CD14-positive monocyte (primary cell): Measurements from ENCODE around the gene LRRC43. TPM values are rescaled to one million over a fixed set of nuclear protein-coding genes. Genes with fewer than 3 reads are reported as not detected.
A peak's percentile ranks its signal among the peaks of the same experiment; 100 is the strongest.

Experiments used
- DNase-seq, 3 donors: peaks; one replicate each; pipeline ENCODE4 v3.0.0-alpha.2; 2011 to 2022
- H2AFZ ChIP-seq: 2 replicates; pipeline ENCODE4 v1.6.0; 2012; ENCODE audit warnings: mild to moderate bottlenecking, low read depth, low read length, inconsistent platforms; ENCODE audit not compliant: insufficient read depth, poor library complexity, severe bottlenecking
- H3K27ac ChIP-seq, 2 donors: 1 replicate in 1 of 2; 2 replicates in 1 of 2; pipeline ENCODE4 v1.5.1; 2012 to 2013; ENCODE audit warnings: low read length in 2 of 2, control low read depth in 1 of 2, inconsistent platforms in 1 of 2, low read depth in 1 of 2, mild to moderate bottlenecking in 1 of 2
- H3K27me3 ChIP-seq, 2 donors: one replicate each; pipeline versions ENCODE4 v1.6.0 to v1.6.1; 2011 to 2013; ENCODE audit warnings: low read length in 2 of 2; ENCODE audit not compliant: control insufficient read depth in 2 of 2, insufficient read depth in 2 of 2
- H3K36me3 ChIP-seq, 2 donors: replicated peaks in 1 of 2; 1 replicate in 1 of 2; 2 replicates in 1 of 2; pipeline versions ENCODE4 v1.5.1 to v1.6.1; 2012 to 2013; ENCODE audit warnings: low read length in 2 of 2, control low read depth in 1 of 2, inconsistent platforms in 1 of 2, mild to moderate bottlenecking in 1 of 2; ENCODE audit not compliant: insufficient read depth in 2 of 2, control insufficient read depth in 1 of 2
- H3K4me1 ChIP-seq, 2 donors: 1 replicate in 1 of 2; 2 replicates in 1 of 2; pipeline versions ENCODE4 v1.5.1 to v1.6.1; 2012 to 2013; ENCODE audit warnings: low read length in 2 of 2, control low read depth in 1 of 2, inconsistent platforms in 1 of 2, mild to moderate bottlenecking in 1 of 2, moderate library complexity in 1 of 2; ENCODE audit not compliant: insufficient read depth in 2 of 2, control insufficient read depth in 1 of 2
- H3K4me2 ChIP-seq: replicated peaks from 2 replicates; pipeline ENCODE3; 2012; ENCODE audit warnings: low read length, moderate library complexity, mild to moderate bottlenecking; ENCODE audit not compliant: poor library complexity, severe bottlenecking; ENCODE audit errors: extremely low read depth
- H3K4me3 ChIP-seq, 3 experiments: fragments of 200-600 bp in 1 of 3; sonication (generic) in 1 of 3; replicated peaks in 1 of 3; 1 replicate in 2 of 3; 2 replicates in 1 of 3; pipeline ENCODE4 v1.5.1; 2011 to 2013; ENCODE audit warnings: low read length in 3 of 3, mild to moderate bottlenecking in 3 of 3, control low read depth in 2 of 3, low read depth in 2 of 3, inconsistent platforms in 1 of 3, moderate library complexity in 1 of 3
- H3K79me2 ChIP-seq: 2 replicates; pipeline ENCODE4 v1.6.0; 2012; ENCODE audit warnings: mild to moderate bottlenecking, control low read depth, inconsistent platforms, low read length, moderate library complexity; ENCODE audit not compliant: insufficient read depth
- H3K9ac ChIP-seq: 2 replicates; pipeline ENCODE4 v1.6.0; 2017; ENCODE audit warnings: low read length, mild to moderate bottlenecking; ENCODE audit not compliant: insufficient read depth, poor library complexity, severe bottlenecking
- H3K9me3 ChIP-seq, 2 donors: replicated peaks in 1 of 2; 1 replicate in 1 of 2; 2 replicates in 1 of 2; pipeline versions ENCODE4 v1.5.1 to v1.6.1; 2012 to 2013; ENCODE audit warnings: low read length in 2 of 2, control low read depth in 1 of 2; ENCODE audit not compliant: control insufficient read depth in 1 of 2, insufficient read depth in 1 of 2
- H4K20me1 ChIP-seq: 2 replicates; pipeline ENCODE4 v1.6.0; 2012; ENCODE audit warnings: mild to moderate bottlenecking, low read length, control low read depth, moderate library complexity; ENCODE audit not compliant: insufficient read depth
- H3K27ac Mint-ChIP-seq, 7 donors: one replicate each; pipeline ENCODE4 v1.8.0; 2020; ENCODE audit warnings: mild to moderate bottlenecking in 7 of 7, mixed read lengths in 7 of 7, moderate library complexity in 6 of 7, inconsistent platforms in 2 of 7
- H3K27me3 Mint-ChIP-seq, 3 donors: one replicate each; pipeline ENCODE4 v1.8.0; 2021 to 2022; ENCODE audit warnings: low read depth in 3 of 3, mild to moderate bottlenecking in 3 of 3, mixed read lengths in 3 of 3, moderate library complexity in 3 of 3, inconsistent platforms in 1 of 3
- H3K36me3 Mint-ChIP-seq, 2 donors: one replicate each; pipeline ENCODE4 v1.8.0; 2020; ENCODE audit warnings: mixed read lengths in 2 of 2, inconsistent platforms in 1 of 2, mild to moderate bottlenecking in 1 of 2
- H3K4me1 Mint-ChIP-seq: one replicate; pipeline ENCODE4 v1.8.0; 2020; ENCODE audit warnings: mild to moderate bottlenecking, mixed read lengths
- H3K4me3 Mint-ChIP-seq, 2 donors: one replicate each; pipeline ENCODE4 v1.8.0; 2020; ENCODE audit warnings: mild to moderate bottlenecking in 2 of 2, mixed read lengths in 2 of 2, moderate library complexity in 1 of 2
- H3K9me3 Mint-ChIP-seq, 7 donors: one replicate each; pipeline ENCODE4 v1.8.0; 2020 to 2022; ENCODE audit warnings: mixed read lengths in 7 of 7, mild to moderate bottlenecking in 6 of 7, moderate library complexity in 6 of 7, inconsistent platforms in 2 of 7
- CTCF ChIP-seq: fragments of 200-600 bp; IDR thresholded peaks from one replicate; pipeline ENCODE4 v1.8.0; 2022; ENCODE audit warnings: antibody characterized with exemption, mild to moderate bottlenecking
- WGBS: methylation state at CpG from one replicate; pipeline ENCODE4 v1.1.5; 2013; ENCODE audit warnings: missing lambda C conversion rate; ENCODE audit not compliant: insufficient coverage; 5-methylcytosine and 5-hydroxymethylcytosine counted together
- intact Hi-C, 2 donors: fragments of 100-400 bp; cut with micrococcal nuclease; formaldehyde crosslinking; loops; one replicate each; pipeline versions ENCODE4 v1.15.0 to v1.15.1; 2023
- polyA plus RNA-seq, 3 donors: library from polyadenylated mRNA; depleted of rRNA in 1 of 3; unstranded in 2 of 3; stranded (reverse) in 1 of 3; fragments of 300-500 nt in 2 of 3; fragments of >200 nt in 1 of 3; fragmentation: Illumina TruSeq in 2 of 3; gene quantifications; 1 replicate in 2 of 3; 2 replicates in 1 of 3; pipeline ENCODE4 v1.2.3, GENCODE V29; 2012 to 2021

The LRRC43 gene
- polyA plus RNA-seq, 3 donors, result 0.19 TPM; not detected in 2

GRCh38 chr12:122137681-122138080, 45.2 kb upstream of the LRRC43 start:
- H3K9ac ChIP-seq, result no peak overlapping the region
- no peaks in the 10 kb centered on the region for H3K9me3 ChIP-seq
- H3K36me3 ChIP-seq, result peaks cover 87 to 96% of the 10 kb centered on the region in 2 donors
- no peaks in the 10 kb centered on the region for H3K4me1 ChIP-seq
- H3K4me2 ChIP-seq, result no peak overlapping the region
- H3K4me3 Mint-ChIP-seq, result no peak overlapping the region
- 86% methylated on average over 5 of the region's 11 CpGs for WGBS
- H3K79me2 ChIP-seq, result no peaks in the 10 kb centered on the region
- H3K36me3 Mint-ChIP-seq, result peaks cover 70 to 98% of the 10 kb centered on the region in 2 donors
- no peaks in the 10 kb centered on the region for H3K27me3 Mint-ChIP-seq
- H3K27me3 ChIP-seq, result no peaks in the 10 kb centered on the region
- no peaks in the 10 kb centered on the region for H3K4me1 Mint-ChIP-seq
- peaks cover 0 to 1% (median 0%) of the 10 kb centered on the region in 7 donors for H3K9me3 Mint-ChIP-seq
- H3K4me3 ChIP-seq, result no peak overlapping the region
- intact Hi-C loops, result no loop called here
- no peak overlapping the region for H3K27ac ChIP-seq
- peaks cover 21% of the 10 kb centered on the region for H4K20me1 ChIP-seq
- H2AFZ ChIP-seq, result no peak overlapping the region
- no peak for DNase-seq
- TF ChIP-seq CTCF, result no peak
- H3K27ac Mint-ChIP-seq, result no peak overlapping the region

- intact Hi-C loops, result no loop called here
- Mint-ChIP-seq H3K36me3 (peaks cover 69 to 98% of the 10 kb centered on the region in 2 donors), H3K27me3 (no peaks in the 10 kb centered on the region), H3K27ac (peak overlapping the region in 2 of 7 donors; percentile 50 to 66), H3K9me3 (peaks cover 0 to 1% (median 0%) of the 10 kb centered on the region in 7 donors), H3K4me1 (no peaks in the 10 kb centered on the region), H3K4me3 (no peak overlapping the region)
- H3K79me2 ChIP-seq, result no peaks in the 10 kb centered on the region
- H2AFZ ChIP-seq, result no peak overlapping the region
- H3K4me1 ChIP-seq, result no peaks in the 10 kb centered on the region
- H3K9me3 ChIP-seq, result no peaks in the 10 kb centered on the region
- no peak overlapping the region for H3K27ac ChIP-seq
- no peak overlapping the region for H3K4me3 ChIP-seq
- no peak for DNase-seq
- H4K20me1 ChIP-seq, result peaks cover 26% of the 10 kb centered on the region
- TF ChIP-seq CTCF, result no peak
- WGBS, result 96% methylated on average over 11 of the region's 11 CpGs
- no peak overlapping the region for H3K4me2 ChIP-seq
- H3K36me3 ChIP-seq, result peaks cover 87 to 96% of the 10 kb centered on the region in 2 donors
- no peaks in the 10 kb centered on the region for H3K27me3 ChIP-seq
- peak overlapping the region; percentile 4 for H3K9ac ChIP-seq
Observed at GRCh38 chr12:122138181-122138580, 44.7 kb upstream of the LRRC43 start.
